ENCODE data around the gene BCL7C. TPM values are rescaled to one million over a fixed set of nuclear protein-coding genes. Genes with fewer than 3 reads are reported as not detected.
A peak's percentile ranks its signal among the peaks of the same experiment; 100 is the strongest.

The BCL7C gene
- total and polyA plus RNA-seq, 10 of the 15 experiments (the other 5 are each of a cell fraction or from before 2014, with no cell fraction given) = 1.1 to 30.5 (median 13.7) TPM

DNA sequence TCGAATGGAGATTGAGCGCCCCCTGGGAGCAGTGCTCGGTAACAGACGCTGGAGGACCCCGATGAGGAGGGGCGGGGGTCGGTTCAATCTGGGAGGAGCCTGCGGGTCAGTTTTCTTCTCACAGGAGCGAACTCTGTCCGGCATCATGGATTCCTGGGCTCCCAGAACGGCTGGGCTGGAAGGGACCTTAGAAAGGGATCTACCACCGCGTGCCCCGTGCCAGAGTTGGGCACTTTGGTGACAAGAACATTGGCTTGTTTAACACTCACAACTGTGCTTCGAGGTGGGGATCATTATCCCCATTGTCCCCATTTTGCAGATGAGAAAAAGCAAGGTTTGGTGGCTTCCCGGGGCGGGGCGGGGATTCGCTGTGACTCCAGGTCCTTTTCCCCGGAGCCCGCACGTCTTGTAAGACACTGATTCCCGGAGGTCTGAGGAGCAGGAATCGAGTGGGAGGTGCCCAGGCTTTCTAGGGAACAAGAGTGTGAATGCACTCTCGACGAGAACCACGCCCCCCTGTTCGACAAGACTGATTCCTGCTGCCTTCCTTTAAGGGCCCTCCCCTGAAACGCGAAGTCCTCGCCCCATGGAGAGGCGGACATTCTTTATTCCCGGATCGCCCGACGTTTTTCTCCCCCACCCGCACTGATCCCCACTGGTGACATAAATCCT is 28.0 kb upstream of the BCL7C start (continued):
- no peak for TF ChIP-seq E2F8 (IDR thresholded peaks at IDR 0.05; ENCODE audit: low read depth, partially characterized antibody)
- TF ChIP-seq TBL1XR1 (IDR thresholded peaks at IDR 0.05; ENCODE audit: low read depth, low read length) = 0 out of 2 replicates have a peak, but pooled peaks have one; percentile 45
- TF ChIP-seq, protein P1, sequence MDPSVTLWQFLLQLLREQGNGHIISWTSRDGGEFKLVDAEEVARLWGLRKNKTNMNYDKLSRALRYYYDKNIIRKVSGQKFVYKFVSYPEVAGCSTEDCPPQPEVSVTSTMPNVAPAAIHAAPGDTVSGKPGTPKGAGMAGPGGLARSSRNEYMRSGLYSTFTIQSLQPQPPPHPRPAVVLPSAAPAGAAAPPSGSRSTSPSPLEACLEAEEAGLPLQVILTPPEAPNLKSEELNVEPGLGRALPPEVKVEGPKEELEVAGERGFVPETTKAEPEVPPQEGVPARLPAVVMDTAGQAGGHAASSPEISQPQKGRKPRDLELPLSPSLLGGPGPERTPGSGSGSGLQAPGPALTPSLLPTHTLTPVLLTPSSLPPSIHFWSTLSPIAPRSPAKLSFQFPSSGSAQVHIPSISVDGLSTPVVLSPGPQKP (IDR thresholded peaks at IDR 0.05; ENCODE audit: low read depth, low read length) = no peak
- TF ChIP-seq NFXL1 (IDR thresholded peaks at IDR 0.05; ENCODE audit: borderline replicate concordance) = no peak
- no peak for TF ChIP-seq SMAD5 (IDR thresholded peaks at IDR 0.05; ENCODE audit: low read depth)

- BruUV-seq (replicated peaks) = no TSS peak
- intact Hi-C loops (cut with micrococcal nuclease; ENCODE audit: unreplicated experiment) = loop anchor here (1.0 to 10.0 kb wide), 4 partner anchors 77 to 267 kb away; partner anchors contain the start of genes CFAP119, FBRS, PRR14 and RNF40
- Histone ChIP-seq H3K27ac (ENCODE audit: control insufficient read depth, insufficient read depth) (peak overlapping the region; percentile 51; the same call in 1 of the 2 replicates), H3K9me3 (replicated peaks; ENCODE audit: control insufficient read depth, insufficient read depth, low read length) (no peaks in the 10 kb centered on the region), H3K9ac (ENCODE audit: control insufficient read depth, insufficient read depth, low read length) (no peak overlapping the region; the same call in 1 of the 2 replicates), H2AFZ (ENCODE audit: control insufficient read depth, low read depth, low read length) (peak overlapping the region; percentile 93), H4K20me1 (ENCODE audit: control insufficient read depth, insufficient read depth) (no peaks in the 10 kb centered on the region), H3K27me3 (replicated peaks in 1 of 2; ENCODE audit: control insufficient read depth in 2 of 2, insufficient read depth in 2 of 2, low read length in 1 of 2) (no peaks in the 10 kb centered on the region), H3K4me2 (ENCODE audit: control insufficient read depth, insufficient read depth) (peak overlapping the region; percentile 99), H3K4me3 (peak overlapping the region; percentile 86), H3K79me2 (ENCODE audit: control insufficient read depth, insufficient read depth, low read length) (peaks cover 5% of the 10 kb centered on the region), H3K4me1 (ENCODE audit: control insufficient read depth, insufficient read depth, low read length) (peaks cover 4% of the 10 kb centered on the region; the same call in 1 of the 2 replicates), H3K36me3 (ENCODE audit: control insufficient read depth in 2 of 2, insufficient read depth in 2 of 2, low read length in 1 of 2) (no peaks in the 10 kb centered on the region; a peak in 1 of 4 replicates)
- in situ Hi-C loops (cut with MboI) = loop anchor here (5.0 kb wide), 1 partner anchor 79 kb away; no protein-coding TSS in a partner anchor
- ATAC-seq (no peak), DNase-seq (ENCODE audit: low read depth, low spot score) (no peak), FAIRE-seq (peak; percentile 84)
- ChIA-PET SMC1A (ENCODE audit: uncharacterized antibody, unreplicated experiment) (interaction anchor here (2.9 kb wide), 1 partner anchor 77 kb away, joined by 24 read pairs; no protein-coding TSS in a partner anchor), CTCF (interaction anchor here (0.9 to 2.1 kb wide), 3 partner anchors 21 to 76 kb away, joined by 4 to 25 read pairs (median 4); no protein-coding TSS in a partner anchor), POLR2A (no interaction called here), RAD21 (ENCODE audit: unreplicated experiment) (no interaction called here)
- TF ChIP-seq GATAD2B (conservative IDR thresholded peaks at IDR 0.05; ENCODE audit: low read depth) (no peak), HCFC1 (IDR thresholded peaks at IDR 0.05; ENCODE audit: low read length) (0 out of 2 replicates have a peak, but pooled peaks have one; percentile 18)
- 17% methylated on average over 6 of the region's 6 CpGs for WGBS (ENCODE audit: insufficient coverage, insufficient replicate concordance, low lambda C conversion rate, missing lambda C conversion rate)
Measured at GRCh38 chr16:30921459-30921747, 27.5 kb upstream of the BCL7C start.

Data from GM12878 (cell line).